Measurements from ENCODE around the gene PODXL. TPM values are rescaled to one million over a fixed set of nuclear protein-coding genes. Genes with fewer than 3 reads are reported as not detected.

The PODXL gene
- total and polyA plus RNA-seq, 11 donors = 30.9 to 230 (median 71.8) TPM

DNA sequence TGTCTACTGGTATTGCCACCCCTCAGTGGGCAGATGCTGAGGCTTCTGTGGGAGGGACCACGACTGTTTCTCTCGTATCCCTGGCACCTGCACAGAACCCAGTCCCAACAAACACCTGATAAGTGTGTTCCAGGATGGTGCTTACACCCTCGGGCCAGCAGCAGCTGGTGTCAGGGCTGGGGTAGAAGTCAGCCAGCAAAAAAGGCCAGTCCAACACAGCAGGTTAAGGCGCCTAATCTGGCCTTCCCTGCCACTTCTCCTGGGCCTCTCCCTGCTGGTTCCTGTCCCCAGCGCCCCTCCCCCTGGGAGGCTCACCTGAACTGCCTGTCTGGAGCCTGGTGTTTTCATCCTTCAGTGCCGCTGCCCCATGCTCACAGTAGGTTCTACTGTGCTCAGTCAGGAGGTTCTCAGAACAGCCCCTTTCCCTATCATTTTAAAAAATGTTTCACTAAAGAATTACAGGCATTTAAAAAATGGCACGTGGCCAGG, 20.0 kb downstream of the PODXL start:
- Histone ChIP-seq H3K27ac (peak overlapping the region in 10 of 12 donors; percentile 44 to 89 (median 70)), H3K4me3 (no peak overlapping the region), H3K36me3 (peaks cover 0 to 8% (median 0%) of the 10 kb centered on the region in 9 donors), H3K4me1 (peaks cover 26 to 92% (median 68%) of the 10 kb centered on the region in 12 donors), H3K27me3 (no peaks in the 10 kb centered on the region), H3K9me3 (no peaks in the 10 kb centered on the region)
- DNase-seq (peak in 1 of 5 donors; percentile 30), ATAC-seq (peak in 1 of 4 donors; percentile 16)
- 58 to 65% (median 61%) methylated on average over 7 of the region's 7 CpGs for WGBS, 4 donors
- TF ChIP-seq, protein P1, sequence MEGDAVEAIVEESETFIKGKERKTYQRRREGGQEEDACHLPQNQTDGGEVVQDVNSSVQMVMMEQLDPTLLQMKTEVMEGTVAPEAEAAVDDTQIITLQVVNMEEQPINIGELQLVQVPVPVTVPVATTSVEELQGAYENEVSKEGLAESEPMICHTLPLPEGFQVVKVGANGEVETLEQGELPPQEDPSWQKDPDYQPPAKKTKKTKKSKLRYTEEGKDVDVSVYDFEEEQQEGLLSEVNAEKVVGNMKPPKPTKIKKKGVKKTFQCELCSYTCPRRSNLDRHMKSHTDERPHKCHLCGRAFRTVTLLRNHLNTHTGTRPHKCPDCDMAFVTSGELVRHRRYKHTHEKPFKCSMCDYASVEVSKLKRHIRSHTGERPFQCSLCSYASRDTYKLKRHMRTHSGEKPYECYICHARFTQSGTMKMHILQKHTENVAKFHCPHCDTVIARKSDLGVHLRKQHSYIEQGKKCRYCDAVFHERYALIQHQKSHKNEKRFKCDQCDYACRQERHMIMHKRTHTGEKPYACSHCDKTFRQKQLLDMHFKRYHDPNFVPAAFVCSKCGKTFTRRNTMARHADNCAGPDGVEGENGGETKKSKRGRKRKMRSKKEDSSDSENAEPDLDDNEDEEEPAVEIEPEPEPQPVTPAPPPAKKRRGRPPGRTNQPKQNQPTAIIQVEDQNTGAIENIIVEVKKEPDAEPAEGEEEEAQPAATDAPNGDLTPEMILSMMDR (IDR thresholded peaks at IDR 0.05) = no peak
- no peak for TF ChIP-seq POLR2A (IDR thresholded peaks at IDR 0.05)
- intact Hi-C loops (cut with DNase I) = no loop called here

DNA sequence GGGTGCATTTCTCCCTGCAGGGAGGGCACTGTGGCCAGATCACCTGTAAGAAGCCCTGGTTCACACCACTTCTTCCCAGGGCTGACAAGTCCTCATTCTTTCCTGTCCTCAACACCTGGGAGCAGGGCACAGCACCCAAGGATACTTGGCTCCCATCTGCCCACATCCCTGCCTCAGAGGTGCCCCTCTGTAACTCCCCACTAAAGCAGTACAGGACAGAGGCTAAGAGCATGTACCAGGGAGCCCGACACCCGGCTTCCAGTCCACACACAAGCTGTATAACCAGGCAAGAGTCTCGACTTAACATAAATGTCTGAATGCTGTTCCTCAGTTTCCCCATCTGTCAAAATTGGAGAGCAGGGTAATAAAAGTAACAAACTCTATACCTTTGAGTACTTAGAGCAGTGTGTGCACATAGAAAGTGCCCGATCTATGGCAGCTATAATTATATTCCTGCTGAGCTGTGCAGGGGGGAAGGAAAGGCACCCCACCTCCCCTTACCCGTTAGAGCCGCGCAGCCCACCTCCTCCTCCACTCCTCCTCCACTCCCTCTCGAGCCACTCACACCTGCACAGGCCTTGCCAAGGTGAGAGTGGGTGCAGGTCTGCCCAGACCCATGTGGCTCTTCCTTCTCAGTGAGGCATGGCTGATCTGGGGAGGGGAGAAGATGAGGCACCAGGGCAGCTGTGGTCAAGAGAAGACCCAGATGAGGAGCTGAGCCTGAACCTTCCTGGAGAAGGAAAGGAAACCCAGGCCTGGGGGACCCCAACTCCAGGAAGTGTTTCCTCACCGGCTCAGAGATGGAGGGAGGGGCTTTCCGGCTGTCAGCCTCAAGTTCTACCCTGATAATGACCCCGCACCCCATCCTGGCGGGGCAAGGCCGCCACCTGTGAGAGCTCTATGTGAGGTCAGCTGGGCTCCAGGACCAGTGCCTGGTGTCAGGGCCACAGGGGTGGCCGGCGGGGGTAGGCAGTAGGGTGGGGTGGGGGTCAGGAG, 22.6 kb downstream of the PODXL start:
- peaks cover 0 to 8% (median 0%) of the 10 kb centered on the region in 9 donors for H3K36me3 ChIP-seq
- ATAC-seq (no peak), DNase-seq (peak in 1 of 5 donors; percentile 32)
- 66 to 78% (median 73%) methylated on average over 14 to 15 of the region's 15 CpGs for WGBS, 4 donors
- no peaks in the 10 kb centered on the region for H3K9me3 ChIP-seq
- peaks cover 19 to 83% (median 53%) of the 10 kb centered on the region in 12 donors for H3K4me1 ChIP-seq
- TF ChIP-seq, protein P1 (IDR thresholded peaks at IDR 0.05) = no peak
- TF ChIP-seq POLR2A (IDR thresholded peaks at IDR 0.05) = no peak
- peak overlapping the region in 11 of 12 donors; percentile 36 to 89 (median 73) for H3K27ac ChIP-seq
- intact Hi-C loops (cut with DNase I) = no loop called here
- peak overlapping the region in 1 of 12 donors; percentile 2 for H3K4me3 ChIP-seq
- no peaks in the 10 kb centered on the region for H3K27me3 ChIP-seq

DNA sequence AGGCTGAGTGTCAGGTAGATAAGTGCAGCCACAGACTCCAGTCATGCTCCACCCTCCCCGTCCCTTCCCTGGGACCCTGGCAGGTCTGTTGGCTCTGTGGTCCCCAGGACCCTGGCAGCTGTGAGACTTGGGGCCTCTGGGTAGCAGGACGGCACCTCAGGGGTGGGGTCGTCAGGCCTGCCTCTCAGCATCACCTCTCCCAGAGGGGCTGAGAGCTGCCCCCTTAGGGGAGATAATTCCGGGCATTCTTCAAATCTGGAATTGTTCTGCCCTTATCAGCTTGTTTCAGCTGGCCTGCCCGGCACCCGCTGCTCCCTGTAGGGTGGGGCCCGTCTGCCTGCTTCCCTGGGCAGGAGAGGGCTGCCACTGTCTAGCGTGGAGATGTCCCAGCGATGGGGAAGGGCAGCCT, 23.3 kb downstream of the PODXL start:
- Histone ChIP-seq H3K27ac (peak overlapping the region; percentile 36 to 89 (median 73)), H3K4me1 (peaks cover 16 to 83% (median 50%) of the 10 kb centered on the region in 12 donors), H3K4me3 (peak overlapping the region in 1 of 12 donors; percentile 2), H3K27me3 (no peaks in the 10 kb centered on the region), H3K9me3 (no peaks in the 10 kb centered on the region), H3K36me3 (peaks cover 0 to 8% (median 0%) of the 10 kb centered on the region in 9 donors)
- no peak for DNase-seq
- 20 to 35% (median 27%) methylated on average over 2 to 9 of the region's 9 CpGs for WGBS, 4 donors
- peak; percentile 27 to 56 (median 34) for ATAC-seq
- no peak for TF ChIP-seq POLR2A (IDR thresholded peaks at IDR 0.05)
- TF ChIP-seq, protein P1 (IDR thresholded peaks at IDR 0.05) = no peak
- intact Hi-C loops (cut with DNase I) = no loop called here

DNA sequence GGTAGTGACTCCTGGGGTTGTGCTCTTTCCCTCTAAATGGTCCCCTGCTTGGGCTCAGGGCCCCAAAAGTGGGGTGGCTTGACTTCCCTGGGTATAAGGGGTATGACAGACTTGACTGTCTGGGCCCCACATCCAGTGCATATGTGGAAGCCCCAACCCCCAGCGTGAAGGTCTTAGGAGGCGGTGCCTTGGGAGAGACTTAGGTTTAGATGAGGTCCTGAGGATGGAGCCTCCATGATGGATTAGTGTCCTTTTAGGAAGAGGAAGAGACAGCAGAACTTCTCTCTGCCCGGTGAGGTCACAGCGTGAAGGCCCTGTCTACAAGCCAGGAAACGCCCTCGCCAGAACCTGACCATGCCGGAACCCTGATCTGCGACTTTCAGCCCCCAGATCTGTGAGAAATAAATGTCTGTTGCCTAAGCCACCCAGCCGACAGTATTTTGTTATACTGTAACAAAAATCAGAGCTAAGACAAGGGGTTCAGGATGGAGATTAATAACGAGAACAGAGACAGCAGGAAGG, 23.8 kb downstream of the PODXL start:
- Histone ChIP-seq H3K4me1 (peaks cover 13 to 83% (median 48%) of the 10 kb centered on the region in 12 donors), H3K36me3 (peaks cover 0 to 8% (median 0%) of the 10 kb centered on the region in 9 donors), H3K27me3 (no peaks in the 10 kb centered on the region), H3K4me3 (peak overlapping the region in 1 of 12 donors; percentile 2), H3K27ac (peak overlapping the region; percentile 36 to 89 (median 73)), H3K9me3 (no peaks in the 10 kb centered on the region)
- 57 to 72% (median 65%) methylated on average over 10 of the region's 10 CpGs for WGBS, 4 donors
- DNase-seq (no peak), ATAC-seq (peak in 1 of 4 donors; percentile 14)
- no peak for TF ChIP-seq POLR2A (IDR thresholded peaks at IDR 0.05)
- TF ChIP-seq, protein P1 (IDR thresholded peaks at IDR 0.05) = no peak
- intact Hi-C loops (cut with DNase I) = no loop called here

Measured in heart left ventricle (tissue), 16 donors.